OCI-LY7 (cell line): ENCODE measurements around the gene KRT6B. TPM values are rescaled to one million over a fixed set of nuclear protein-coding genes. Genes with fewer than 3 reads are reported as not detected.

Source experiments
- BruUV-seq: library from RNA; stranded (reverse); fragments of 400-500 nt; replicated peaks from 2 replicates; lab custom pipeline; 2021; lab: Mats Ljungman, UMichigan
- CTCF ChIA-PET: fragments of 300-600 bp; sonication (Branson Sonifier 250); formaldehyde crosslinking; loops from one replicate; lab custom pipeline; 2022; ENCODE audit warnings: antibody characterized with exemption; ENCODE audit not compliant: unreplicated experiment; lab: Charles Lee
- POLR2A ChIA-PET: fragments of 300-600 bp; sonication (Branson Sonifier 250); formaldehyde crosslinking; loops from one replicate; lab custom pipeline; 2022; ENCODE audit warnings: antibody characterized with exemption; lab: Charles Lee
- DNase-seq: peaks from one replicate; pipeline ENCODE4 v3.0.0-alpha.2; 2015; ENCODE audit warnings: low spot score
- H2AFZ ChIP-seq: fragments of 200-600 bp; sonication (generic), shearing (Covaris generic); 2 replicates; pipeline ENCODE4 v1.6.1; 2014; ENCODE audit warnings: mild to moderate bottlenecking, antibody characterized with exemption, low read length, moderate library complexity
- H3K27ac ChIP-seq: fragments of 200-600 bp; sonication (generic); 2 replicates; pipeline ENCODE4 v1.5.1; 2014; ENCODE audit warnings: mixed run types, low read depth, mild to moderate bottlenecking, moderate library complexity, low read length, inconsistent platforms; ENCODE audit not compliant: poor library complexity, severe bottlenecking
- H3K36me3 ChIP-seq: fragments of 200-600 bp; sonication (generic); 2 replicates; pipeline ENCODE4 v1.6.1; 2014; ENCODE audit warnings: mild to moderate bottlenecking, antibody characterized with exemption, low read length, moderate library complexity, mixed read lengths; ENCODE audit not compliant: insufficient read depth
- H3K4me1 ChIP-seq: fragments of 200-600 bp; sonication (generic); 2 replicates; pipeline ENCODE4 v1.5.1; 2014; ENCODE audit warnings: mild to moderate bottlenecking, low read length; ENCODE audit not compliant: insufficient read depth, poor library complexity, severe bottlenecking
- H3K4me2 ChIP-seq: fragments of 200-600 bp; sonication (generic); 2 replicates; pipeline ENCODE4 v1.6.1; 2014; ENCODE audit warnings: mild to moderate bottlenecking, low read length
- H3K4me3 ChIP-seq: fragments of 200-600 bp; sonication (generic); 2 replicates; pipeline ENCODE4 v1.5.1; 2014; ENCODE audit warnings: mild to moderate bottlenecking, low read depth, low read length; ENCODE audit not compliant: poor library complexity, severe bottlenecking
- H3K79me2 ChIP-seq: fragments of 200-600 bp; sonication (generic); 2 replicates; pipeline ENCODE4 v1.6.1; 2016; ENCODE audit warnings: low read depth, mild to moderate bottlenecking, low read length, moderate library complexity, mixed read lengths; ENCODE audit not compliant: insufficient read depth
- H3K9me2 ChIP-seq: fragments of 200-600 bp; sonication (generic); 2 replicates; pipeline ENCODE4 v1.6.1; 2016; ENCODE audit warnings: mild to moderate bottlenecking, low read length, mixed read lengths; ENCODE audit not compliant: insufficient read depth
- H3K9me3 ChIP-seq: fragments of 200-600 bp; sonication (generic); 2 replicates; pipeline ENCODE4 v1.6.1; 2014; ENCODE audit warnings: mild to moderate bottlenecking, mixed run types, low read length, mixed read lengths
- H4K20me1 ChIP-seq: fragments of 200-600 bp; sonication (generic); 2 replicates; pipeline ENCODE4 v1.6.1; 2014; ENCODE audit warnings: mild to moderate bottlenecking, antibody characterized with exemption, low read length, moderate library complexity, mixed read lengths; ENCODE audit not compliant: insufficient read depth
- EZH2phosphoT487 ChIP-seq: fragments of 200-600 bp; sonication (generic); IDR thresholded peaks from 2 replicates; pipeline ENCODE4 v1.6.1; 2018; ENCODE audit warnings: low read depth, borderline replicate concordance, mild to moderate bottlenecking, mixed run types, antibody characterized with exemption, low read length, moderate library complexity, mixed read lengths
- intact Hi-C: fragments of 100-400 bp; cut with micrococcal nuclease; formaldehyde crosslinking; loops from one replicate; pipeline ENCODE4 v1.10.0; 2022; ENCODE audit not compliant: unreplicated experiment
- total RNA-seq, 2 experiments: library from RNA; depleted of rRNA in 1 of 2; stranded (reverse); fragments of >200 nt in 1 of 2; shearing (Covaris generic) in 1 of 2; gene quantifications; 2 replicates each; pipeline ENCODE4 v1.2.3, GENCODE V29; 2014 to 2022
- TF ChIP-seq, protein P1 (sequence below): fragments of 200-600 bp; sonication (generic); conservative IDR thresholded peaks from 2 replicates; pipeline ENCODE4 v1.5.1; 2014; ENCODE audit warnings: mild to moderate bottlenecking, antibody characterized with exemption, low read length, moderate library complexity, mixed read lengths

KRT6B gene
- total RNA-seq, 2 experiments from 2014 or later, result not detected

DNA sequence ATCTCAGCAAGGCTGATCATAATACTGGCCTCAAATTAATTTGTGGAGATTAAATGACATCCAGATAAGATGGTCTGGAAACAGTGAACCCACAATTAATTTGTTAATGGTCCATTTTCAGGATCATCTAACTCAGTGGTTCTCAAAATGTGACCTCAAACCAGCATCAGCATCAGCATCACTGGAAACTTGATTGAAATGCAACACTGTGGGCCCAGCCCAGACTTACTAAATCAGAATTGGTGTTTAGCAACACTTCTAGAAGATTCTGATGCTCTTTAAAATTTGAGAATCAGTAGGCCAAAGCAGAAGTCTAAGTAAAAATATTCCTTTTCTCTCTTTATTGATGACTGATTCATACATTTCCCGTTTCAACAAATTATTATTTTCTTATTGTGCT lies 35.2 kb downstream of the KRT6B start:
- POLR2A ChIA-PET, result no interaction called here
- BruUV-seq, result no TSS peak
- no peak overlapping the region for H3K4me3 ChIP-seq
- H3K79me2 ChIP-seq, result no peaks in the 10 kb centered on the region
- CTCF ChIA-PET, result no interaction called here
- no peak for DNase-seq
- no peaks in the 10 kb centered on the region for H3K9me3 ChIP-seq
- no peak overlapping the region for H2AFZ ChIP-seq
- no peak overlapping the region for H3K4me2 ChIP-seq
- no peak for TF ChIP-seq EZH2phosphoT487
- intact Hi-C loops, result no loop called here
- no peaks in the 10 kb centered on the region for H3K4me1 ChIP-seq
- no peaks in the 10 kb centered on the region for H3K9me2 ChIP-seq
- H4K20me1 ChIP-seq, result no peaks in the 10 kb centered on the region
- no peaks in the 10 kb centered on the region for H3K36me3 ChIP-seq
- H3K27ac ChIP-seq, result no peak overlapping the region

DNA sequence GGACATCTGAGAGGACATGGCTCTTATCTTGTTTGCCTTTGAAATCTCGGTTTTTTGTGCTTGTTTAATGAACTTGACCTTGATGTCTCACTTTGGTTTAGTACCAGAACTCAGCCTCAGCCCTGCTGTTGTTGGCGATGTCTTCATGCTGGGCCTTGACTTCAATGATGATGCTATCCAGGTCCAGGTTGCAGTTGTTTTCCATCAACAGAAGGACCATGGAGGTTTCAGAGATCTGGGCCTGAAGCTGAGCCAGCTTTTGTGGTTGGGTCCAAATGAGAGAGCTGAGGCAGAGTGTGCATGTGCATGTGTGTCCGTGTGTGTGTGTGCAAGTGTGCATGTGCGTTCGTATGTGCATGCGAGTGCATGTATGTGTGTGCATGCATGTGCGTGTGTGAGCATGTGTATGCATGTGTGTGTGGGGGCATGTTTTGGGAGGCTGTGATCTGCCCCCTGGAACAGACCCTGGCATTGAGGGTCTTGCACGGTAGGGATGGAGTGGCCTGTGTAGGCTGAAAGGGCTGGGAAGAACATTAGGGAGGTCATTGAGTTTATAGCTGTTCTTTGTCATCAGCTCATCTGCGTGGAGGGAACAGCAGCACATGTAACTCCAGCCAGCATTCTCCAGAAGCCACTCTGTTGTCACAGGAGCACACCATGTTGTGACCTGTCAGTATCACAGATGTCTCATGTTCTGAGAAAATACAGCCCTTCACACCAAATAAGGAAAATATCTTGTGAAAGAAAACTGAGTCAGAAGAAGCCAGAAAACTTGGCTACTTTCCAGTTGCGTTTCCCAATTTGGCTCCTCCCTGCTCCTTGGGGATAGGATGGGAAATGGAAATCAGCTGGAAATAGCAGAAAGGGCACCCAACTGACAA lies 35.8 kb downstream of the KRT6B start:
- H3K9me2 ChIP-seq, result no peaks in the 10 kb centered on the region
- POLR2A ChIA-PET, result no interaction called here
- TF ChIP-seq, protein P1, sequence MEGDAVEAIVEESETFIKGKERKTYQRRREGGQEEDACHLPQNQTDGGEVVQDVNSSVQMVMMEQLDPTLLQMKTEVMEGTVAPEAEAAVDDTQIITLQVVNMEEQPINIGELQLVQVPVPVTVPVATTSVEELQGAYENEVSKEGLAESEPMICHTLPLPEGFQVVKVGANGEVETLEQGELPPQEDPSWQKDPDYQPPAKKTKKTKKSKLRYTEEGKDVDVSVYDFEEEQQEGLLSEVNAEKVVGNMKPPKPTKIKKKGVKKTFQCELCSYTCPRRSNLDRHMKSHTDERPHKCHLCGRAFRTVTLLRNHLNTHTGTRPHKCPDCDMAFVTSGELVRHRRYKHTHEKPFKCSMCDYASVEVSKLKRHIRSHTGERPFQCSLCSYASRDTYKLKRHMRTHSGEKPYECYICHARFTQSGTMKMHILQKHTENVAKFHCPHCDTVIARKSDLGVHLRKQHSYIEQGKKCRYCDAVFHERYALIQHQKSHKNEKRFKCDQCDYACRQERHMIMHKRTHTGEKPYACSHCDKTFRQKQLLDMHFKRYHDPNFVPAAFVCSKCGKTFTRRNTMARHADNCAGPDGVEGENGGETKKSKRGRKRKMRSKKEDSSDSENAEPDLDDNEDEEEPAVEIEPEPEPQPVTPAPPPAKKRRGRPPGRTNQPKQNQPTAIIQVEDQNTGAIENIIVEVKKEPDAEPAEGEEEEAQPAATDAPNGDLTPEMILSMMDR, result no peak
- TF ChIP-seq EZH2phosphoT487, result no peak
- H3K9me3 ChIP-seq, result no peaks in the 10 kb centered on the region
- no peak overlapping the region for H3K4me3 ChIP-seq
- no peak overlapping the region for H3K4me2 ChIP-seq
- H3K4me1 ChIP-seq, result no peaks in the 10 kb centered on the region
- no peak overlapping the region for H3K27ac ChIP-seq
- BruUV-seq, result no TSS peak
- H2AFZ ChIP-seq, result no peak overlapping the region
- no peak for DNase-seq
- CTCF ChIA-PET, result no interaction called here
- no peaks in the 10 kb centered on the region for H3K36me3 ChIP-seq
- H4K20me1 ChIP-seq, result no peaks in the 10 kb centered on the region
- no peaks in the 10 kb centered on the region for H3K79me2 ChIP-seq
- intact Hi-C loops, result no loop called here

DNA sequence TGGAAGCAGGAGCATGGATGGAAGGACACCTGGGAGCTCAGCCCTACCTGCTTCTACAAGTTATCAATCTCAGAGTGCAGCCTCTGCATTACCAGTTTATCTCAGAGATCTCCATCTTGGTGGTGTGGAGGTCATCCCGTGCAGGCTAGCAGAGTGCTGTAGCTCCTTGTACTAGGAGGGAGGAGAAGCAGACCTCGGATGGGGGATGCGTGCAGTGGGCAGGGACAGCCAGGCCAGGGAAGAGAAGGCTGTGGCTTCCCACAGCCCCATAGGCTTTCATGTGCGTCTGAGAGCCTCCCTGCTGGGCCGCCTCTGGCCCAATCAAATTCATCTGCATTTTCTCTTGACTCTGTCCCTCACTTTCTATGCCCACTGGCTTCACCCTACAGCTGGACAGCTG lies 37.0 kb downstream of the KRT6B start:
- Histone ChIP-seq H3K79me2 (no peaks in the 10 kb centered on the region), H3K27ac (no peak overlapping the region), H3K9me3 (no peaks in the 10 kb centered on the region), H3K9me2 (no peaks in the 10 kb centered on the region), H3K4me2 (no peak overlapping the region), H3K36me3 (no peaks in the 10 kb centered on the region), H3K4me1 (no peaks in the 10 kb centered on the region), H2AFZ (no peak overlapping the region), H3K4me3 (no peak overlapping the region), H4K20me1 (no peaks in the 10 kb centered on the region)
- POLR2A ChIA-PET, result interaction anchor here (0.7 kb wide), 1 partner anchor 54 kb away, joined by 4 read pairs; no protein-coding TSS in a partner anchor
- DNase-seq, result no peak
- BruUV-seq, result no TSS peak
- CTCF ChIA-PET, result no interaction called here
- no peak for TF ChIP-seq EZH2phosphoT487
- TF ChIP-seq, protein P1, result no peak
- intact Hi-C loops, result no loop called here
